GM19372 (cell line): ENCODE measurements around the gene CD2.
A peak's percentile ranks its signal among the peaks of the same experiment; 100 is the strongest.

Source experiments
- ATAC-seq: cut with Tn5 transposase; IDR thresholded peaks from one replicate; pipeline ENCODE4 v1.9.1; 2021; ENCODE audit warnings: mild to moderate bottlenecking, low read depth, moderate library complexity; ENCODE audit not compliant: unreplicated experiment

The CD2 gene

DNA sequence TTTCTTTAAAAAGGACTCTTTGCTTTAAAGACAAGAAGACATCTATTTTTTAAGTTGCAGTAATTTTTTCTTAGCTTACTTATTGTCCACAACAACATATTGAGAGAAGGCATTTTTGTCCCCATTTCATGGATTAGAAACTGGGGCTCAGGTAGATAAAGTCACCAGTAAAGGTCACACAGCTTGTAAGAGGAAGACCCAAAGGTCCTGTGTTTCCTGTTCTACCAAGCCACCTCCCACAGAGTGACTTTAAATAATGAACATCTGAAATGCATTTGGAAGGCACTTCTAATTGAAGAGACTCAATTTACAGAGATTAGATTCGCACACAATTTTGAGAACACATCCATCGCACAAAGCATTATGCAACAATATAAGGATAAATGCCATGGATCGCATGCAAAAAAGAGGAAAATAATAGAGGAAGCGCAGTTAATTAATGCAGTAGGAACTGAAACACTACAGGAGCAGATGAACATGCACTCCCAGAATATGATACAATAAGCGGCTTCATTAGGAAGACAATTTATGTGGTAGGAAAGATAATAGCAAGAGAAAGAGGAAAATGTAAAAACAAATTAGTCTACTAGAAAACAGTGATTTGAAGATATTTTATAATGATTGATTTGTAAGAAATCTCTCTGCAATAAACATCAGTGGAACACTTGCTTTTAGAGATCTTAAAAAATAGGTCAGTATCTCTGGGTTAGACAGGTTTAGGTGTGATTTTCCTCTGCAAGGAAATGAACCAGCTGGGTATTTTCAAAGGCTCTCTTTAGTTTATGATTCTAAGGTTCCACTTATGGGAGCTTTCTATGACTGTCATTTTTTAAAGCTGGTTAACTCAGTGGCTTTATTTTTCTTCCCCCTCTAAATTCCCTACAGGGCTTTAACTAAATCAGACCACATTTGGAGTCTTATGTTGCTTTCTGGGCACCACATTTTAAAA lies 27.1 kb upstream of the CD2 start:
- ATAC-seq, result no peak

DNA sequence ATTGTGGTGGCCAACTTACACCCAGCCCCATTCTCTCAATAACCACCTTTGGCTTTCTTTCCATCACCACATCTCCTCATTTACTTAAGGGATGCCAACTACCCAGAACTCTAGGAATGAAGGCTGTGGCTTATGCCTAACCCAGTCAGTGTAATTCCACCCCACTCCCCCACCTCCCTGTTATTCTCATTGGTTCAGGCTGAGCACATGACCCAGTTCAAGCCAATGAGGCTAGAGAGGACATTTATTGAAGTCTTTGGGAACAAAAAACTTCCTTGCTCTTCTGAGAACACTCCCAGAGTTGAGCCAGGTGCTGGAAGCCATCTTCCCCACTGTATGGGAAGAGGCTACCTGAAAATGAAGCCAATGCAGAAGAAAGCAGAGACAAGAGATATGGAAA lies 22.8 kb upstream of the CD2 start:
- no peak for ATAC-seq

DNA sequence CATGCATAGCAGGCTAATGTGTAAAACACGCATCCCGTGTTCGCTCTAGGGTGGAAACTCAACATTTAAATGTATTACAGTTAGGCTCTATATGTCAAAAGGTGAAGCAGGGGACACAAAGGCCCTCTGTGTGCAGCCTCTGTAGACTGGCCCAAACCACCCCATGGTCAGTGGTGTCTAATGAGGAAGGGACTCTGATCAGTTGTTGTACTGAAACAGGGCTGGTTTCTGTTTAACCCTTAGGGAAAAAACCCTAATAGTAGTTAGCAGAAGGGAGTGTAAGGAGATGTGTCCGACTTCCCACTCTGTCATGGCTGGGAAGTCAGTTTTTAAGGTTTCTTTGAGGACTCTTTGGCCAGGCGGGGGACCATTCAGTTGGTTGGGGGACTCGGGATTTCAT lies 21.5 kb upstream of the CD2 start:
- no peak for ATAC-seq

DNA sequence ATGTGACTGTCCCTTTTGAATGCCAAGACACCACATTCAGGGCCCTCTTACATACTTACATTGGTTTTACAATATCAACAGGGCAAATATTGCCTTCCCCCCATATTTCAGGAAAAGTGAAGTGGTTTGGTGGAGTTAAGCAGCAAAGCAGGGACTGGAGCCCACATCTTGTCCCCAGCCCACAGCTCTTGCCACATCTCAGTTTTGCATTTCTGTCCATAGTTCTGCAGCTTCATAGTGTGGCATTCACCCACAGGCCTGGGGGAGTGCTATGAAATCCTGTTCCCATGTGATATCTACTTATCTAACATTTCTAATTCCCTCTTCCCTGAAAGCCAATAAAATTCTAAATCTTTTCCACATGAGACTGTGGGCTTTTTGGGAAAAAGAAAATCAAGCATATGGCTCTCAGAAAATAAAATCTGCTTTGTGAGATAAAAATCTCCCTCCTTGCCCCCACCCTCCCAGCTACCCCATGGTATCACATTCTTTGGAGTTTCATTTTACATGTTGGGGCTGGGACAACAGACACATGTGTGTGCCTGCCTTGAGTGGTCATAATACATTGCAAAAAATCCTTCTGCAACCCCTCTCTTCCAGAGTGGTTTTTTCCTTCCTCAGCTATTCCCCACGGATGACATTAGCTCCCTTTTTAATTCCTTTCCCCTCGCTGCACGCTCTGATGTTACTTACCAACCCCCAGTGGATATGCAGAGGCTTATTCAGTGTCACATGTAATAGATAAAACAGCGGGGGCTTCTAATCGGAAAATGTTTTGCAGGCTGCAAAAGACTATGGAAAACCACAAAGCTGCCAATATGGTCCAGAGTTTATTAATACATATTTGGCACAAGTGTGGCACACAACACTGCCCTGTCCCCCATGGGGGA lies 20.5 kb upstream of the CD2 start:
- ATAC-seq, result no peak

DNA sequence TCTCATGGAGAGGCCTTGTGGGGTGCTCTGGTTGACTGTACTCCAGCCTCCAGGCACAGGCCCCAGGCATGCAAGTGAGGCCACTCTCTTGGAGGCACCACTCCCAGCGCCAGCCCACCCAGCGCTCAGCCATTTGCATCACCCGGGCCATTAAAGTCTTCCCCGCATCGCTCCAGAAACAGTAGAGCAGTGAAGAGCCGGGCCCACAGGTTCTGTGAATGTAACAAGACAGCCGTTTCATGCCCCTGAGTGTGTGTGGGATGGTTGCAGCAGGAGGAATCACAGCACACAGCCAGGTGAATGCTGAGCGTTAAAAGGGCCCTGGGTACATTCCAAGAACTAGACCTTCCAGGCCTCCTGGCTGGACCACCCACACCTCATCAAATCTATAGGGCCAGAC lies 19.0 kb upstream of the CD2 start:
- no peak for ATAC-seq

DNA sequence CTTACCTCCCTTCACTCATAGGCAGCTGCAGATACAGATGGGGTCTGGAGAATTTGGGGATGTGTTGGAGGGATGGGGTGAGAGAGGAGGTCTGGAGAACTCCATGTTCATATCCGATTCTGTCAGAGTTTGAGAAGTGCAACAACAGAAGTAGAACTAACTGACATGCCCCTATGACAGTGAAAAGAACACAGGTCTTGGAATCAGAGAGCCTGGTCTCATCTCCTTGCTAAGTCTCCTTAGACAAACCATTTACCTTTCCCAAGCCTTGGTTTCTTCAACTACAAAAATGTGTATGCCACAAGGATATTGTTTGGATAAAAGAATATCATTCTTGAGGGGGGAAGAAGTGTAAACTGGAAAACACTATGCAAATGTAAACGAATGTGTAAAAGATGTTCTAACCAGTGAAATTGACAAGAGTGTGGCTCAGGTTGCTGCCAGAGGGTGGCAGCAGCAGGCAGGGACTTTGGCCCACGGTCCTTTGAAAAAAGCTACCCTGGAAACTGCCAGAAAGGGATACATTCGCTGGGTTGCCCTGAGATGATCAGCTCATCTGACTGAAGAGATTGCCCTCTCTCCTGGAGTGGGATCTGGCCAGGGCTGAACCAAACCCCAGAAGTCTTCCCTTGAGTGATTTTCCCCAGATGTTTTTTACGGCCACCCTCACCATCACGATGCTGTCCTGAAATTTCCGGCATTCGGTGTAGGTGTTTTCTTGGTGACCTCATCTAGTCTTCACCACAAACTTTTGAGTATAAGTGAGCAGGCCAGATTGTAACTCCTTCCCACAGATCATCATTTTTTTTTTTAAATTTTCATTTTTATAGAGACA lies 17.0 kb upstream of the CD2 start:
- peak; percentile 37 for ATAC-seq

DNA sequence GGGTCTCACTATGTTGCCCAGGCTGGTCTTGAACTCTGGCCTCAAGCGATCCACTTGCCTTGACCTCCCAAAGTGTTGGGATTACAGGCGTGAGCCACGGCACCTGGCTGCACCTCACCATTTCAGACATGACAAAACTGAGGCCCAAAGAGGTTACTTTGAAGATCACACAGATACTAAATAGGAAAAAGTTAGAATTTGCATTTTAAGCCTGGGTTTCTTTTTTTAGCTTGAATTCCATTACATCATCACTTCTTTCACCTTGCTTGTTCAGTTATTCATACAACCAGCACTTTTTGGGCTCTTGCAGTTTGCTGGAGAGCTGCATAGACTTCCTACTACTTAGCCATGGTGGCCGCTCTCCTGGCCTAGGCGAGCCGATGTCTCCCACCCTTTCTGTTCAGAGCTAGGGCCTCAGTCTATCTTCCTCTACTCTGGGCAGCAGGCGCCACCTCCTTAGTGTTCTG lies 16.3 kb upstream of the CD2 start:
- ATAC-seq, result peak; percentile 40

DNA sequence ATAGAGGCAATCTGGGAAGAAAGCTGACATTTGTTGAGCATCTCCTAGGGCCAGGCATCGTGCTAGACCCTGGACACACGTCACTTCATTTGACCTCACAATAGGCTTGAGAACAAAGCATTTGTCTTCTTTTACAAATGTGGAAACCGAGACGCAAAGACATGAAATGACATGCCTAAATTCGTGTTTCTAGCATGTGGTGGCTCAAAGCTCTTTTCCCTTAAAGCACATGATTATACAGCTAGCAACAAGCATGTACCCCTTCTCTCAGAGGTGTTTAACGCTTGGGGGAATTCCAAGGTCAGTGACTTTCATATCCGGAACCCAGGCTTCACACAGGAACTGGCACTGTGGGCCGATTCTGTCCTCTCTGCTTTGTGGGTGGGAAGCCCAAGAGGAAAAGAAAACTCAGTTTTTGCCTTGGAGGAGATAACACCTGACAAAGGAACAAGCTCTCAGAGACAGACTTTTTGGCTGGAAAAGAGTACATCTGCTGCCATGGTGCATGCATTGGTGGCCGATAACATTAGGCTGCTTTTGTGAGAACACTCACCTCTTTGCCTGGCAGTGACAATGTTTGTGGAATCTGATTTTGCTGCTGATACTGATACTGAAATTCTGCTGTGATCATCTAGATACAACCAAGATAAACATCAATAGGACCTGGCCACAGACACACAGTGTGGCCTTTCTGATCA lies 15.4 kb upstream of the CD2 start:
- peak; percentile 53 for ATAC-seq

DNA sequence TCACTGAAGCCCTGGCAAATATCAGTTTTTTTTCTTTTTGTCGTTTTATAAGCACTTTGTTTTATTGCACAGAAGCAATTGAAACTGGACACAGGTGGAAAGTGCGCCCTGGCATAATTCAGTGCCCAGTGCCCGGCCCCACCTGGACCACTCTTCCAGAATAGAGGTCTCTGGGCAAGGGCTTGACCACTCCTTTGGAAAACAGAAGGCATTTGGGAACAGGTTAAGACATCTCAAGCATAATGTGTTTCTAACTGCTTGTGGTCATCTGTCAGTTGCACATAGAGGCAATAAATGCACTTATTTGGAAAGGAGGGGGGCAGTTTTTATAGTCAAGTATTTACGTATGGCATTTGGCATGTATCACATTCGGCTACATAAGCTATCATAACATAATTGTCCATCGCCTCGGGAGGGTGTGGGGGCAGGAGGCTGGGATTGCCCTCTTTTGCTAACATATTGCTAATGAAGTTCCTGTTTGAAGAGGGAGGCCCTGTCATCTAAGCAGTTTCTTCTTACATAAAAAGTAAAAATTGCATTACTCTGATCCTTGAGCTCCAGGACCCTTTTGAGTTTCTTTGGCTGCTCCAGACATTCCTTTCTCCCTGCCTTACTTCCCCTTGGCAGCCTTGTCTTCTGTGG lies 14.7 kb upstream of the CD2 start:
- no peak for ATAC-seq

DNA sequence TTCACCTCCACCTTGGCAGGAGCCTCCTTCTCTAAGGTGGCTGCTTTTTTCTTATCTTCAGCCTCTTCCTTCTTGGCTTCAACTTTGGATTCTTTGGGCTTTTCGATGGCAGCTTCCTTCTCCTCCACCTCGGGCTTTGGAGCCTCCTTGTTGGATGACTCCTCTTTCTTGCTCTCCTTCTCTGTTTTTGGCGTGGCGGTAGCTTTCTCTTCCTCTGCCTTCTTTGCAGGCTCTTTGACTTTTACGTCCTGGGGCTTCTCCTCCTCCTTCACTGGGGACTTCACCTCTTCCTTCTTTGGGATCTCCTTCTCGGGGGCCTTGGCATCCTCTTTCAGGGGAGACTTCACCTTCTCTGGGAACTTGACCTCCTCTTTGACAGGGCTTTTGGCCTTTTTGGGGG lies 13.9 kb upstream of the CD2 start:
- ATAC-seq, result no peak

DNA sequence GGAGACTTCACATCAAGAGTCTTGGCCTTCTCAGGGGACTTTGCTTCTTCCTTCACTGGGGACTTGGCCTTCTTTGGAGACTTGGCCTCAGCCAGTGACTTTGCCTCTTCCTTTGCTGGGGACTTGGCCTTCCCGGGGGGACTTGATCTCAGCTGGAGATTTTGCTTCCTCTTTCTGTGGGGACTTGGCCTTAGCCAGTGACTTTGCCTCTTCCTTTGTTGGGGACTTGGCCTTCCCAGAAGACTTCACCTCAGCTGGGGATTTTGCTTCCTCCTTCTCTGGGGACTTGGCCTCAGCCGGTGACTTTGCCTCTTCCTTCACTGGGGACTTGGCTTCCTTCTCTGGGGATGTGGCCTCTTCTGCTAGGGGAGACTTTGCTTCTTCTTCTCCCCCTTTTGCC lies 13.5 kb upstream of the CD2 start:
- no peak for ATAC-seq

DNA sequence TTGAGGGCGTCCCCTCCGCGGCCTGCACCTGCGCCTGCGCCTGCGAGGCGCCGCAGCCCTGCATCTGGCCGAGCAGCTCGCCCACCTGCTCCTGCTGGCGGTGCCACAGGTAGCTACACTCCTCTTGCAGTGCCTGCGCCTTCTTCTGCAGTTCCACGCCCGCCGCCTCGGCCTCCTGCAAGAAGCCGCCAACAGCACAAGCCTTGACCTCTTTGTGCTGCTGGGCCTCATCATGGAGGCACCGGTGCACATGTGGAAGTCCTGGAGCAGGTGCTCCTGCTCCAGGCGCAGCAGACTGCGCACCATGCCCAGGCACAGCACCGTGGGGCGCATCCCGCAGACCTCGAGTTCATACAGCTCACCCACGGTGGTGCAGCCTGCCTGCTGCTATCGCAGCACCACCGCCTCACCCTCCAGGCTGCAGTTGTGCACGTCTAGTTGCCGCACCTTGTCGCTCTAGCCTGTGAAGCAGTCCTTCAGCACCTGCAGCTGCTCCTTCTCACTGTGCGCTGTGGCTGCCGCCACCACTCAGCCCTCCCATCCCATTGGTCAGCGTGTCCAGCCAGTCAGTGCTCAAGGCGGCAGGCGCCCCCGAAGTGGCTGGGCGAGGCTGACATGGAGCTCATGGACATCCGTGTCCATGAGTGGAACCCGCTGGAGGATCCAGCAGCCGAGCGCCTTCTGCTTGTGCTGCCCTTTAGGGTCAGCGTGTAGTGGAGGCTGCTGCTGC lies 12.2 kb upstream of the CD2 start:
- ATAC-seq, result no peak

DNA sequence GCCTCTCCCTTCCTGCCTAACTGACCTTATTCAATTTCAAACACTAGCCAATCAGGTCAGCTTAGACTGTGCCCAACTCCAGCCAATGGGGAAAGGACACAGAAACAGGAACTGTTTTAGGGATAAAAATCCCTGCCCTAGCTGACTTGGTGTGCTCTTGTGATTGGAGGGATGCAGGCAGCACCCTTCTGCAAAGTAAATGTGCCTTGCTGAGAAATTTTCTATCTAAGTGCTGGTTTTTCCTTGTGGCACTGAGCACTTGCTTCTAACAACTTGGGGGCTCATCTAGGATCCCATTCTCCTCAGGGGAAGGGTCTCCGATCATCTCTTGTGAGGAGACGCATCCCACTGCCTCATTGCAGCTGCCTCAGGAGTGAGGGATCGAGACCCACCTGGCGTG lies 10.7 kb upstream of the CD2 start:
- no peak for ATAC-seq

DNA sequence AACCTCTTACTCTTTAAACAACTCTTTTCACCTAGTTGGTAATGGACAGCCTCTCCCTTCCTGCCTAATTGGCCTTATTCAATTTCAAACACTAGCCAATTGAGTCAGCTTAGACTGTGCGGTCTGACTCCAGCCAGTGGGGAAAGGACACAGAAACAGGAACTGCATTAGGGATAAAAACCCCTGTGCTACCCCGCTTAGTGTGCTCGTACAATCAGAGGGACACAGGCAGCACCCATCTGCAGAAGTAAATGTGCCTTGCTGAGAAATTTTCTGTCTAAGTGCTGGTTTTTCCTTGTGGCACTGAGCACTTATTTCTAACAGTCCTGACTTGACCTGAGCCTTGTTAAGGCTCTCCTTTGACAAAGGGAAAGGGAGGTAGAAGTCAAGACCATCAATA lies 6.0 kb upstream of the CD2 start:
- no peak for ATAC-seq

DNA sequence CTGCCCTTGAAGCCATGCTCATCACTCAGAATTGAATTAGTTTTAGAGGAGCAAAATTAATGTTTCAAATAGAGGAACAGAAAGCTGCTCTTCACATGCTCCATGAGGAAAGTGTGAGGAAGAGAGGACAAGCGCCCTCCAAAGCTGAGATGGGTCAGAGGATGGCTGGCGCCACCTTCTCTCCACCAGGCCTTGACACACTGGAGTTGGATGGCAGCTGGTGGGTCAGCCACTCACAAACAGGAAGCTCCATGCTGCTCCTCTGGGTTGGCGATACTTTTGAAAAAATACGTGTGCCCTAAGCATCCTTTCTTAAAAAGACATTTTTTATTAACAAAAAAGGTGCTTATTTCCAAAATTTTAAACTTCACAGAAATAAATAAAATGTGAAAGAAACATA lies 3.1 kb upstream of the CD2 start:
- no peak for ATAC-seq

DNA sequence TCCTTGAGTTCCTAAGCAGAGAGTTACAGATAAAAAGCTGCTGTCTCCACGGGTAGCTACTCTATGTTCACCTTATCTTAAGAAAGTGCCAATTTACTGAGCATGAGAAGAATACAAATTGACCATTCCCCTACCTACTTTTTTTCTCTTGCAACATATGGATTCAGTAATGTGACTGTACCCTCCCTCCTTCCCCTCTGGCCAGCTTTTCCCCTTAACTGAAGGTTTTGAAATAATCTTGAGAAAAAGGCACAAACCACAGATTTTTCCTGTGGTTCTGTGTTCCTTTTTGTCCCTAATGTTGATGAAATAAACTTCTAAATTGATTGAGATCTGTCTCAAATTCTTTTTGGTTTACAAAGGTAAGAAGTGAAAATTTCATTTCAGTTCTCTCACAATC lies 2.6 kb upstream of the CD2 start:
- no peak for ATAC-seq

DNA sequence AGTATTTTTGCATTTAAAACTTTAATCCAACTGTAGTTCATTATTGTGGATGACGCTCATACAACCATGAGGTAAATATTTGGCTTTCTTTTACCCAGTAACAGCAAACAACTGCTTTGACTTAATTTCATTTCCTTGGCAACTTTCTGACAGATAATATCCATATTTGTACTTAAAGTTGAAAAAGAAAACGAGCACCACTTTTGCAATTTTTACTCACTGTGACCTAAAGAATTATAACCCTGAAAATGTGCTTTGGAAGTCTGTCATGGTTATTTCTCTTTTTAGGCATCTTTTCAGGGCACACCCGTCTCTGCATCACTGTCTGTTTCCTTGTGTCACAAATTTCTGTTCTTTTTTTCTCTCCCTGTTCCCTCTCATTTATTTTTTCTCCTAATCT lies 918 bp upstream of the CD2 start:
- no peak for ATAC-seq

DNA sequence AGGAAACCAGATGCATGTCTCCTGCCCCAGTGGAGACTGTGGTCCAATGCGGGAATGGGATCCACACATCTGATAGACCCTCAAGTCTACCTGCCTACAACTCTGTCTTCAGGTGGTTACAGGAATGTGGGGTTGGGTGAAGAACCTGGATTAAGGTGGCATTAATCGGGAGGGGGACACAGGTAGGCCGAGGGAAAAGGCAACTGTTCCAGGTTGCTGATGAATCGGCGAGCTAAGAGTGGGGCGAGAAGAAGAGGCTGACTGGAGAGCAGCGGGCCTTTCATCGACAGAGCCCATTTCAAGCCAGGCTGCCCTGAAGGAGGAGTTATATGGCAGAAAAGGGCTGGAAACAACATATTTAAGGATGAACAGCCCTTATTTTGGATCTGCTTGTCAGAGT lies 836 bp downstream of the CD2 start:
- no peak for ATAC-seq

DNA sequence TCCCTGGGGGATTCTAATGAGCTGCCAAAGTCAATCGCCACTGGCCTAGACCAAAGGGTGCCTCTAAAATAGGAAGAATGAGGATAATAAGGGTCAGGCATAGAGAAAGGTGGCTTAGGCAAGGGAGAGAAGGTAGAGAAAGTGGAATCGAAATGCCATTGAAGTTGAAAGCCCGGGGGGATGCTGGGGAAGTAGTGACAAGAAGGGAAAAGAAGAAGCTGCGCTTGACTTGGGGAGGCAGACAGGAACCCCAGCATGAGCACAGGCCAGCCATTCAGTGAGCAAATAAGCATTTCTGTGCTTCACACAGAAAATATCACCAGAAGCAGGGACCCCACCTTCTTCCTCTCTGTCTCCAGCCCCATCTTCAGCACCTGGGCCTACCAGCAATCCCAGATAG lies 1.5 kb downstream of the CD2 start:
- ATAC-seq, result no peak
